Ishikawa (cell line): ENCODE data around the gene RAB11FIP4.

Experiments
- CEBPB ChIP-seq: IDR thresholded peaks from 2 replicates; pipeline ENCODE4 v1.6.1; 2012
- CREB1 ChIP-seq: IDR thresholded peaks from 2 replicates; pipeline ENCODE4 v1.6.1; 2012; ENCODE audit warnings: low read depth
- EGR1 ChIP-seq: IDR thresholded peaks from 2 replicates; pipeline ENCODE4 v1.6.1; 2012
- EP300 ChIP-seq: IDR thresholded peaks from 2 replicates; pipeline ENCODE4 v1.6.1; 2012; ENCODE audit warnings: borderline replicate concordance
- FOXM1 ChIP-seq: IDR thresholded peaks from 2 replicates; pipeline ENCODE4 v1.6.1; 2012; ENCODE audit warnings: low read depth, borderline replicate concordance
- MAX ChIP-seq: IDR thresholded peaks from 2 replicates; pipeline ENCODE4 v1.6.1; 2012
- NFIC ChIP-seq: IDR thresholded peaks from 2 replicates; pipeline ENCODE4 v1.6.1; 2012
- RAD21 ChIP-seq: IDR thresholded peaks from 2 replicates; pipeline ENCODE4 v1.6.1; 2012; ENCODE audit warnings: low read depth
- REST ChIP-seq: IDR thresholded peaks from 2 replicates; pipeline ENCODE4 v1.6.1; 2012; ENCODE audit warnings: low read depth, mild to moderate bottlenecking
- TAF1 ChIP-seq: IDR thresholded peaks from 2 replicates; pipeline ENCODE4 v1.6.1; 2012; ENCODE audit warnings: low read depth, mild to moderate bottlenecking
- TCF12 ChIP-seq: IDR thresholded peaks from 2 replicates; pipeline ENCODE4 v1.6.1; 2012; ENCODE audit warnings: low read depth
- TEAD4 ChIP-seq: IDR thresholded peaks from 2 replicates; pipeline ENCODE4 v1.6.1; 2012
- USF1 ChIP-seq: IDR thresholded peaks from 2 replicates; pipeline ENCODE4 v1.6.1; 2012
- YY1 ChIP-seq: IDR thresholded peaks from 2 replicates; pipeline ENCODE4 v1.6.1; 2012; ENCODE audit warnings: low read depth
- ZBTB7A ChIP-seq: IDR thresholded peaks from 2 replicates; pipeline ENCODE4 v1.6.1; 2012; ENCODE audit warnings: low read depth

The RAB11FIP4 gene

GRCh38 chr17:31378638-31379037 lies 12.8 kb upstream of the RAB11FIP4 start:
- TF ChIP-seq TAF1 (no peak), YY1 (no peak), MAX (no peak), RAD21 (no peak), CREB1 (no peak), USF1 (no peak), TEAD4 (no peak), EGR1 (no peak), CEBPB (no peak), FOXM1 (no peak)

GRCh38 chr17:31379597-31380205 lies 11.8 kb upstream of the RAB11FIP4 start:
- TF ChIP-seq TEAD4 (no peak), FOXM1 (no peak), USF1 (no peak), REST (no peak), NFIC (no peak), CEBPB (no peak), RAD21 (no peak), TAF1 (no peak), ZBTB7A (no peak), MAX (no peak)

GRCh38 chr17:31381165-31381668 lies 10.3 kb upstream of the RAB11FIP4 start:
- TF ChIP-seq MAX (no peak), NFIC (no peak), CEBPB (no peak), YY1 (no peak), REST (no peak), USF1 (no peak), TCF12 (no peak), FOXM1 (no peak), EGR1 (no peak), EP300 (no peak), TAF1 (no peak), RAD21 (no peak), CREB1 (no peak), ZBTB7A (no peak)

- TF ChIP-seq RAD21, result peak; percentile 15; the same call in 1 of the 2 replicates
Measured at GRCh38 chr17:31383488-31383887, 8.0 kb upstream of the RAB11FIP4 start.

GRCh38 chr17:31385428-31386285 lies 5.8 kb upstream of the RAB11FIP4 start:
- no peak for TF ChIP-seq EP300
- TF ChIP-seq TAF1, result no peak
- no peak for TF ChIP-seq ZBTB7A
- no peak for TF ChIP-seq MAX
- no peak for TF ChIP-seq YY1
- TF ChIP-seq EGR1, result no peak
- no peak for TF ChIP-seq TEAD4
- TF ChIP-seq RAD21, result no peak
- no peak for TF ChIP-seq USF1
- no peak for TF ChIP-seq CREB1
